Fibroblast of lung (primary cell): Measurements from ENCODE around the gene NCOR1. TPM values are rescaled to one million over a fixed set of nuclear protein-coding genes. Genes with fewer than 3 reads are reported as not detected.

Experiments used
- DNase-seq, 2 donors: peaks; one replicate each; pipeline versions ENCODE4 v3.0.0 to v3.0.0-alpha.2; 2010; ENCODE audit warnings: low read depth in 2 of 2
- H2AFZ ChIP-seq: 2 replicates; pipeline ENCODE4 v1.5.1; 2012; ENCODE audit warnings: low read length, control low read depth, inconsistent platforms
- H3K27ac ChIP-seq: 2 replicates; pipeline ENCODE4 v1.5.1; 2011; ENCODE audit warnings: low read length, control low read depth; ENCODE audit not compliant: insufficient read depth
- H3K27me3 ChIP-seq: 2 replicates; pipeline ENCODE4 v1.5.1; 2011; ENCODE audit warnings: mild to moderate bottlenecking, low read length; ENCODE audit not compliant: control insufficient read depth, insufficient read depth
- H3K36me3 ChIP-seq: 2 replicates; pipeline ENCODE4 v1.5.1; 2011; ENCODE audit warnings: low read length; ENCODE audit not compliant: control insufficient read depth, insufficient read depth
- H3K4me1 ChIP-seq: 2 replicates; pipeline ENCODE4 v1.5.1; 2011; ENCODE audit warnings: low read length; ENCODE audit not compliant: control insufficient read depth, insufficient read depth; ENCODE audit errors: extremely low read depth
- H3K4me2 ChIP-seq: 2 replicates; pipeline ENCODE4 v1.5.1; 2011; ENCODE audit warnings: low read length, control low read depth; ENCODE audit not compliant: insufficient read depth; ENCODE audit errors: extremely low read depth
- H3K4me3 ChIP-seq, 4 experiments: fragments of 200-600 bp in 1 of 4; sonication (generic) in 1 of 4; replicated peaks in 1 of 4; 2 replicates each; pipeline ENCODE4 v1.5.1; 2011 to 2016; ENCODE audit warnings: low read length in 4 of 4, low read depth in 3 of 4, mild to moderate bottlenecking in 3 of 4, control low read depth in 2 of 4, inconsistent platforms in 1 of 4, mixed read lengths in 1 of 4; ENCODE audit not compliant: insufficient read depth in 1 of 4; ENCODE audit errors: control extremely low read depth in 1 of 4
- H3K79me2 ChIP-seq: 2 replicates; pipeline ENCODE4 v1.5.1; 2012; ENCODE audit warnings: mild to moderate bottlenecking, low read length, inconsistent platforms; ENCODE audit not compliant: control insufficient read depth, insufficient read depth
- H3K9ac ChIP-seq: 2 replicates; pipeline ENCODE4 v1.5.1; 2011; ENCODE audit warnings: mild to moderate bottlenecking, low read length, control low read depth; ENCODE audit not compliant: insufficient read depth
- H3K9me3 ChIP-seq: 2 replicates; pipeline ENCODE4 v1.5.1; 2012; ENCODE audit warnings: low read depth, low read length; ENCODE audit not compliant: control insufficient read depth, insufficient read depth
- H4K20me1 ChIP-seq: 2 replicates; pipeline ENCODE4 v1.5.1; 2011; ENCODE audit warnings: low read length; ENCODE audit not compliant: control insufficient read depth, insufficient read depth; ENCODE audit errors: extremely low read depth
- CTCF ChIP-seq, 2 donors: IDR thresholded peaks in 1 of 2; conservative IDR thresholded peaks in 1 of 2; 1 replicate in 1 of 2; 2 replicates in 1 of 2; pipeline ENCODE4 v1.5.1; 2011 to 2012; ENCODE audit warnings: low read length in 2 of 2, control low read depth in 1 of 2, inconsistent platforms in 1 of 2, low read depth in 1 of 2, mild to moderate bottlenecking in 1 of 2
- EZH2 ChIP-seq: IDR thresholded peaks from 2 replicates; pipeline ENCODE4 v1.5.1; 2012; ENCODE audit warnings: low read length, control low read depth, mild to moderate bottlenecking; ENCODE audit errors: missing control alignments
- polyA plus RNA-seq, 2 donors: library from polyadenylated mRNA; depleted of rRNA in 1 of 2; stranded (reverse) in 1 of 2; unstranded in 1 of 2; fragments of >200 nt; gene quantifications; 2 replicates each; pipeline ENCODE4 v1.2.1, GENCODE V29; 2011 to 2012; ENCODE audit warnings: missing spikeins in 1 of 2
- total RNA-seq: library from RNA; depleted of rRNA; stranded (reverse); fragments of >200 nt; gene quantifications from 2 replicates; pipeline ENCODE4 v1.2.1, GENCODE V29; 2014

The NCOR1 gene
- total and polyA plus RNA-seq, 2 donors (not counting 1 experiment from before 2014, with no cell fraction given), result 67.6 to 106 TPM

GRCh38 chr17:16254773-16255400, 39.6 kb upstream of the NCOR1 start:
- peak overlapping the region; percentile 57 for H2AFZ ChIP-seq
- H3K9me3 ChIP-seq, result no peaks in the 10 kb centered on the region
- peak overlapping the region in 1 of 4 experiments; percentile 37 for H3K4me3 ChIP-seq
- DNase-seq, result no peak
- H4K20me1 ChIP-seq, result no peaks in the 10 kb centered on the region
- H3K36me3 ChIP-seq, result no peaks in the 10 kb centered on the region
- H3K27ac ChIP-seq, result no peak overlapping the region
- no peaks in the 10 kb centered on the region for H3K79me2 ChIP-seq
- peaks cover 5% of the 10 kb centered on the region for H3K4me1 ChIP-seq
- no peak for TF ChIP-seq EZH2
- TF ChIP-seq CTCF (conservative IDR thresholded peaks at IDR 0.05 in 1 of 2, IDR thresholded peaks at IDR 0.05 in 1 of 2; ENCODE audit: low read depth in 1 of 2, low read length in 2 of 2), result no peak
- no peak overlapping the region for H3K9ac ChIP-seq
- H3K27me3 ChIP-seq, result no peaks in the 10 kb centered on the region
- H3K4me2 ChIP-seq, result peak overlapping the region; percentile 53

GRCh38 chr17:16251556-16251955, 36.2 kb upstream of the NCOR1 start:
- Histone ChIP-seq H3K27me3 (no peaks in the 10 kb centered on the region), H3K79me2 (no peaks in the 10 kb centered on the region), H3K9ac (no peak overlapping the region), H2AFZ (no peak overlapping the region), H3K27ac (no peak overlapping the region), H3K4me3 (no peak overlapping the region), H3K4me1 (peaks cover 5% of the 10 kb centered on the region), H3K36me3 (no peaks in the 10 kb centered on the region), H3K4me2 (no peak overlapping the region), H3K9me3 (no peaks in the 10 kb centered on the region), H4K20me1 (no peaks in the 10 kb centered on the region)
- TF ChIP-seq CTCF (conservative IDR thresholded peaks at IDR 0.05 in 1 of 2, IDR thresholded peaks at IDR 0.05 in 1 of 2; ENCODE audit: low read depth in 1 of 2, low read length in 2 of 2) (no peak), EZH2 (no peak)
- DNase-seq, result no peak

- H3K27me3 ChIP-seq, result no peaks in the 10 kb centered on the region
- H3K79me2 ChIP-seq, result no peaks in the 10 kb centered on the region
- no peaks in the 10 kb centered on the region for H4K20me1 ChIP-seq
- H3K4me2 ChIP-seq, result no peak overlapping the region
- no peak for DNase-seq
- no peak overlapping the region for H2AFZ ChIP-seq
- TF ChIP-seq EZH2 (no peak), CTCF (conservative IDR thresholded peaks at IDR 0.05 in 1 of 2, IDR thresholded peaks at IDR 0.05 in 1 of 2; ENCODE audit: low read depth in 1 of 2, low read length in 2 of 2) (no peak)
- H3K4me1 ChIP-seq, result peaks cover 5% of the 10 kb centered on the region
- no peak overlapping the region for H3K9ac ChIP-seq
- no peaks in the 10 kb centered on the region for H3K9me3 ChIP-seq
- H3K36me3 ChIP-seq, result no peaks in the 10 kb centered on the region
- no peak overlapping the region for H3K27ac ChIP-seq
- no peak overlapping the region for H3K4me3 ChIP-seq
Measured at GRCh38 chr17:16251043-16251442, 35.7 kb upstream of the NCOR1 start.
